Mucosa of descending colon (tissue), 3 donors: Measurements from ENCODE around the gene CRTAP. TPM values are rescaled to one million over a fixed set of nuclear protein-coding genes. Genes with fewer than 3 reads are reported as not detected.
"Not testable (repeated sequence)": the region's sequence is repeated elsewhere in the genome, so short reads cannot be mapped to it uniquely, and the experiment has no call there.

ENCODE experiments used
- ATAC-seq: fragments of 200-7000 bp; cut with Tn5 transposase; one replicate; pipeline ENCODE4 v1.9.1; 2020; ENCODE audit warnings: mild to moderate bottlenecking, moderate library complexity
- DNase-seq, 3 donors: peaks; one replicate each; pipeline ENCODE4 v3.0.0-alpha.2; 2020
- H3K36me3 ChIP-seq: fragments of 200-600 bp; one replicate; pipeline ENCODE4 v1.8.0; 2021; ENCODE audit warnings: low read depth, mild to moderate bottlenecking
- H3K4me1 ChIP-seq: fragments of 200-600 bp; one replicate; pipeline ENCODE4 v1.8.0; 2021; ENCODE audit warnings: low read depth, mild to moderate bottlenecking
- H3K4me3 ChIP-seq: fragments of 200-600 bp; one replicate; pipeline ENCODE4 v1.8.0; 2021; ENCODE audit warnings: mild to moderate bottlenecking
- H3K9me3 ChIP-seq: fragments of 200-600 bp; one replicate; pipeline ENCODE4 v1.8.0; 2021; ENCODE audit warnings: mild to moderate bottlenecking
- CTCF ChIP-seq: fragments of 200-600 bp; IDR thresholded peaks from one replicate; pipeline ENCODE4 v1.8.0; 2022; ENCODE audit warnings: antibody characterized with exemption, mild to moderate bottlenecking
- intact Hi-C, 2 donors: fragments of 100-400 bp; cut with DNase I in 1 of 2; cut with micrococcal nuclease in 1 of 2; formaldehyde crosslinking; loops; one replicate each; pipeline versions ENCODE4 v1.11.0 to v1.11.1; 2022; cut with DNase I, micrococcal nuclease
- total RNA-seq, 3 donors: library from RNA; stranded (reverse); fragmentation: NEBNext Ultra II Directional in 2 of 3; extraction: Animal tissue kit (Norgen Biotek cat#: 25700) in 2 of 3; gene quantifications; one replicate each; pipeline versions ENCODE4 v1.2.1 to v1.2.4, GENCODE V29; 2021 to 2023
- donor health status: DM: no; HTN: no; CAD: no; lungs with moderate emphysema.
- donor health status: DM: no; HTN: no; CAD: no.
- donor health status: DM: no; HTN: yes; CAD: no.

The CRTAP gene
- total RNA-seq, 3 donors from 2014 or later = 55.0 to 269 (median 83.3) TPM

- no peak for ATAC-seq
- DNase-seq = no peak
- no peaks in the 10 kb centered on the region for H3K36me3 ChIP-seq
- no peaks in the 10 kb centered on the region for H3K9me3 ChIP-seq
- intact Hi-C loops = no loop called here
- no peak for TF ChIP-seq CTCF
- H3K4me1 ChIP-seq = no peaks in the 10 kb centered on the region
- no peak overlapping the region for H3K4me3 ChIP-seq
Observed at GRCh38 chr3:33152363-33153360, 38.8 kb downstream of the CRTAP start.

- intact Hi-C loops = no loop called here
- Histone ChIP-seq H3K4me3 (no peak overlapping the region), H3K9me3 (no peaks in the 10 kb centered on the region), H3K4me1 (no peaks in the 10 kb centered on the region), H3K36me3 (no peaks in the 10 kb centered on the region)
- DNase-seq (no peak), ATAC-seq (no peak)
- TF ChIP-seq CTCF = no peak
Observed at GRCh38 chr3:33153782-33154181, 40.0 kb downstream of the CRTAP start.

- Histone ChIP-seq H3K9me3 (no peaks in the 10 kb centered on the region), H3K36me3 (no peaks in the 10 kb centered on the region), H3K4me1 (no peaks in the 10 kb centered on the region), H3K4me3 (no peak overlapping the region)
- intact Hi-C loops = no loop called here
- no peak for TF ChIP-seq CTCF
- no peak for DNase-seq
- ATAC-seq = no peak
Observed at GRCh38 chr3:33155301-33155700, 41.5 kb downstream of the CRTAP start.

GRCh38 chr3:33159234-33159633, 45.4 kb downstream of the CRTAP start:
- intact Hi-C loops = no loop called here
- no peaks in the 10 kb centered on the region for H3K9me3 ChIP-seq
- DNase-seq (no peak), ATAC-seq (no peak)
- H3K4me3 ChIP-seq = no peak overlapping the region
- H3K36me3 ChIP-seq = no peaks in the 10 kb centered on the region
- no peaks in the 10 kb centered on the region for H3K4me1 ChIP-seq
- no peak for TF ChIP-seq CTCF

GRCh38 chr3:33159981-33160380, 46.2 kb downstream of the CRTAP start:
- no peak for TF ChIP-seq CTCF
- DNase-seq (no peak), ATAC-seq (no peak)
- H3K4me3 ChIP-seq = no peak overlapping the region
- no peaks in the 10 kb centered on the region for H3K9me3 ChIP-seq
- no peaks in the 10 kb centered on the region for H3K36me3 ChIP-seq
- no peaks in the 10 kb centered on the region for H3K4me1 ChIP-seq
- intact Hi-C loops = no loop called here

- intact Hi-C loops, H3K4me1 ChIP-seq, H3K4me3 ChIP-seq, H3K36me3 ChIP-seq, H3K9me3 ChIP-seq, DNase-seq, ATAC-seq: not testable (repeated sequence)
Observed at GRCh38 chr3:33162621-33163020, 48.8 kb downstream of the CRTAP start.
